Measurements from ENCODE around the gene DYSF. TPM values are rescaled to one million over a fixed set of nuclear protein-coding genes. Genes with fewer than 3 reads are reported as not detected.

Gene DYSF
- total RNA-seq, 1 experiment from 2014 or later, result 0.31 TPM

DNA sequence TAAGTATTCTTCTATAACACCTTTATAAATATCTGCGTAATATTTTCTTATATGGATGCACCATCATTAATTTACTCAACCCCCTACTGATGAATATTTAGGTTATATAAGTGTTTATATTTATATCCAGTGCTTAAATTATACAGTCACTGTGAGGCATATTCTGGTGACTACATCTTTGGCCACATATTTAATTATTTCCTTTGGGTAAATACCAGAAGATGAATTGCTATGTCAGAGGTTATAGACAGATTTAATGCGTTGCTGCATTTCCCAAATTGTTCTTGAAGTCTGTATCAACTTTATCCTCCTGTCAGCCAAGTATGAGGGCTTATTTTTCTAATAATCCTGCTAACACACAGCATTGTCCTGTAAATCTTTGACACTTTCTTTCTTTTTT lies 18.7 kb downstream of the DYSF start:
- DNase-seq (ENCODE audit: low read depth, low spot score) (no peak), ATAC-seq (no peak)

DNA sequence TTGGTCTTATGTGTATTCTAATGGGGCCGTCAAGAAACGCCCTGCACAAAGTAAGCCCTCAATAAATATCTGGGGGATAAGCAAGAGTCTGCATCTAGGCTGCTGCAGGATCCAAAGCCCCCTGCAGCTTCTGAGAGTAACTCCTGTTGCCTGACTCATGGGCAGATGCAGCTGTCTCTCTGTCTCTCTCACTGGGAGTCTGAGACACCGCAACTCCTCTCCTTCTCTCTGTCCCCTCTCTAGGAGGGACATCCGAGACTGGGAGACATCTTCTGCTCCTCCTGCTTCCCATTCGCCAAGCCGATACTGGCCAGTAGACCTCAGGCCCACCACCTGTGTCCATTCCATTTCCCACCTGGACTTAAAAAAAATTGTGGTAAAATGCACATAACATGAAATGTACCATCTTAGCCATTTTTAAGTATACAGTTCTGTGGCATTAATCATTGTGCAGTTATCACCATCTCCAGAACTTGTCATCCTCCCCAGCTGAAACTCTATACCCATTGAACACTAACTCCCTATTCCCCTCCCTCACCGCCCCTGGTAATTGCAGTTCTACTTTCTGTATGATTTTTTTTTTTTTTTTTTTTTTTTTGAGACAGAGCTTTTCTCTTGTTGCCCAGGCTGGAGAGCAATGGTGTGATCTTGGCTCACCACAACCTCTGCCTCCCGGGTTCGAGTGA lies 20.1 kb downstream of the DYSF start:
- H3K9me3 ChIP-seq (ENCODE audit: control insufficient read depth, insufficient read depth, low read depth, low read length), result no peaks in the 10 kb centered on the region
- in situ Hi-C loops (cut with HindIII; ENCODE audit: low pct_unique_long_range_greater_than_20kb, low sequenced_read_pairs) (no loop called here), intact Hi-C loops (cut with micrococcal nuclease; ENCODE audit: unreplicated experiment) (no loop called here)
- H3K36me3 ChIP-seq (ENCODE audit: control insufficient read depth, insufficient read depth, low read length), result no peaks in the 10 kb centered on the region
- BruUV-seq (replicated peaks), result no TSS peak
- DNase-seq (ENCODE audit: low read depth, low spot score), result no peak
- ChIA-PET POLR2A (interaction anchor here (0.6 kb wide), 1 partner anchor 141 kb away, joined by 3 read pairs; no protein-coding TSS in a partner anchor), CTCF (no interaction called here)
- ATAC-seq, result no peak
- no peak for TF ChIP-seq TCF7L2 (IDR thresholded peaks at IDR 0.05; ENCODE audit: low read depth, low read length)
- no peak for TF ChIP-seq CTCF (IDR thresholded peaks at IDR 0.05)
- TF ChIP-seq, protein P1, sequence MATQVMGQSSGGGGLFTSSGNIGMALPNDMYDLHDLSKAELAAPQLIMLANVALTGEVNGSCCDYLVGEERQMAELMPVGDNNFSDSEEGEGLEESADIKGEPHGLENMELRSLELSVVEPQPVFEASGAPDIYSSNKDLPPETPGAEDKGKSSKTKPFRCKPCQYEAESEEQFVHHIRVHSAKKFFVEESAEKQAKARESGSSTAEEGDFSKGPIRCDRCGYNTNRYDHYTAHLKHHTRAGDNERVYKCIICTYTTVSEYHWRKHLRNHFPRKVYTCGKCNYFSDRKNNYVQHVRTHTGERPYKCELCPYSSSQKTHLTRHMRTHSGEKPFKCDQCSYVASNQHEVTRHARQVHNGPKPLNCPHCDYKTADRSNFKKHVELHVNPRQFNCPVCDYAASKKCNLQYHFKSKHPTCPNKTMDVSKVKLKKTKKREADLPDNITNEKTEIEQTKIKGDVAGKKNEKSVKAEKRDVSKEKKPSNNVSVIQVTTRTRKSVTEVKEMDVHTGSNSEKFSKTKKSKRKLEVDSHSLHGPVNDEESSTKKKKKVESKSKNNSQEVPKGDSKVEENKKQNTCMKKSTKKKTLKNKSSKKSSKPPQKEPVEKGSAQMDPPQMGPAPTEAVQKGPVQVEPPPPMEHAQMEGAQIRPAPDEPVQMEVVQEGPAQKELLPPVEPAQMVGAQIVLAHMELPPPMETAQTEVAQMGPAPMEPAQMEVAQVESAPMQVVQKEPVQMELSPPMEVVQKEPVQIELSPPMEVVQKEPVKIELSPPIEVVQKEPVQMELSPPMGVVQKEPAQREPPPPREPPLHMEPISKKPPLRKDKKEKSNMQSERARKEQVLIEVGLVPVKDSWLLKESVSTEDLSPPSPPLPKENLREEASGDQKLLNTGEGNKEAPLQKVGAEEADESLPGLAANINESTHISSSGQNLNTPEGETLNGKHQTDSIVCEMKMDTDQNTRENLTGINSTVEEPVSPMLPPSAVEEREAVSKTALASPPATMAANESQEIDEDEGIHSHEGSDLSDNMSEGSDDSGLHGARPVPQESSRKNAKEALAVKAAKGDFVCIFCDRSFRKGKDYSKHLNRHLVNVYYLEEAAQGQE (IDR thresholded peaks at IDR 0.05; ENCODE audit: insufficient read depth in 1 of 2, low read depth in 2 of 2, low read length in 1 of 2), result no peak
- TF ChIP-seq POLR2AphosphoS5 (IDR thresholded peaks at IDR 0.05; ENCODE audit: low read depth, low read length), result no peak
- TF ChIP-seq SIN3A (IDR thresholded peaks at IDR 0.05; ENCODE audit: borderline replicate concordance, insufficient read depth, low read depth, low read length), result no peak
- H3K27ac ChIP-seq (ENCODE audit: low read length), result no peak overlapping the region
- no peaks in the 10 kb centered on the region for H3K4me1 ChIP-seq (ENCODE audit: control insufficient read depth, insufficient read depth, low read length)
- H3K27me3 ChIP-seq (ENCODE audit: control insufficient read depth, insufficient read depth, low read length), result peaks cover 4% of the 10 kb centered on the region; the same call in 1 of the 2 replicates
- H3K4me3 ChIP-seq (ENCODE audit: low read depth in 2 of 2, low read length in 2 of 2), result no peak overlapping the region

More for the DNA sequence above, 18.7 kb downstream of the DYSF start:
- Histone ChIP-seq H3K27me3 (ENCODE audit: control insufficient read depth, insufficient read depth, low read length) (peaks cover 9% of the 10 kb centered on the region; the same call in 1 of the 2 replicates), H3K9me3 (ENCODE audit: control insufficient read depth, insufficient read depth, low read depth, low read length) (no peaks in the 10 kb centered on the region), H3K36me3 (ENCODE audit: control insufficient read depth, insufficient read depth, low read length) (no peaks in the 10 kb centered on the region), H3K27ac (ENCODE audit: low read length) (no peak overlapping the region), H3K4me1 (ENCODE audit: control insufficient read depth, insufficient read depth, low read length) (0 out of 2 replicates have a peak, but pooled peaks cover 3% of the 10 kb centered on the region), H3K4me3 (ENCODE audit: low read depth in 2 of 2, low read length in 2 of 2) (no peak overlapping the region)
- TF ChIP-seq CTCF (IDR thresholded peaks at IDR 0.05) (no peak), SIN3A (IDR thresholded peaks at IDR 0.05; ENCODE audit: borderline replicate concordance, insufficient read depth, low read depth, low read length) (no peak), TCF7L2 (IDR thresholded peaks at IDR 0.05; ENCODE audit: low read depth, low read length) (no peak), POLR2AphosphoS5 (IDR thresholded peaks at IDR 0.05; ENCODE audit: low read depth, low read length) (no peak)
- TF ChIP-seq, protein P1 (IDR thresholded peaks at IDR 0.05; ENCODE audit: insufficient read depth in 1 of 2, low read depth in 2 of 2, low read length in 1 of 2), result no peak
- in situ Hi-C loops (cut with HindIII; ENCODE audit: low pct_unique_long_range_greater_than_20kb, low sequenced_read_pairs) (no loop called here), intact Hi-C loops (cut with micrococcal nuclease; ENCODE audit: unreplicated experiment) (no loop called here)
- CTCF ChIA-PET, result no interaction called here
- POLR2A ChIA-PET, result no interaction called here
- no TSS peak for BruUV-seq (replicated peaks)
